Activated naive CD4-positive, alpha-beta T cell treated with Interleukin-2 at 50 U/mL for 16 hours (primary cell): ENCODE data around the gene GLIS1.

Experiments
- DNase-seq: peaks from one replicate; pipeline ENCODE4 v3.0.0-alpha.2; 2020

The GLIS1 gene

GRCh38 chr1:53588053-53588779 is 150.7 kb downstream of the GLIS1 start:
- DNase-seq, result no peak

GRCh38 chr1:53587252-53587988 is 151.5 kb downstream of the GLIS1 start:
- DNase-seq, result no peak

DNA sequence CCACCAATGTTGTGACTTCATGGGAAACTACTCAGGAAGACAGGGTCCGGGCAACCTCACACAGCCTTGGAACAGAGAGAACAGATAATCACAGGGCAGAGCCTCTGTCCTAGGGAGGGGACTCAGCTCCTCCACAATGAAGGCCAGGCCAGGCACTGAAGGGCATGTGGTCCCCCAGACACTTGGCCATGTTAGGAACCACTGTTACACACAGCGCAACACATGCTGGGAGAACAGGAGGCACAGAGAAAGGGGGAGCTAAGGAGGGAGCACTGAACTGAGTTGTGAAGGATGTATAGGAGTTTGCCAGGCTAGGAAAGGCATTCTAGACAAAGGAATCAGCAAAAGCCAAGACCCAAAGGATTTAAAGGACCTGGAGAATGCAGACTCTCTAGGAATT is 152.2 kb downstream of the GLIS1 start:
- DNase-seq, result no peak

GRCh38 chr1:53585565-53585964 is 153.4 kb downstream of the GLIS1 start:
- DNase-seq, result no peak

DNA sequence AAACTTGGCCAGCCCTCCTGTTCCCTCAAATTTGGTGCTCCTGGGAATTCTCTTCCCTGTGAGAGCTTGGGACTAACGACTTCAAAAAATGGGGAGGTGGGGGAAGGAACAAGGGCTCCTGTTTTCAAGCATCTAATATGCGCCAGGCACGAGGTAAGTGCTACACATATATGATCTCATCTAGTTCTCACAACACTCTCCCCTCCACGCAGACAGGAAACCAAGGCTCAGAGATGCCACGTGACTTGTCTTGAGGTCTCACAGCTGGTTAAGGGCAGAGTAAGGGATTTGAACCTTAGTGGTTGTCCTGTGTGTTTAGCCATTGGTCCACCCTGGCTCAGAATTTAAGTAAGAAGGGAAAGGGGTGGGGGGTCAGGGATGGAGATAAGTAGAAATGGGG is 153.8 kb downstream of the GLIS1 start:
- no peak for DNase-seq

DNA sequence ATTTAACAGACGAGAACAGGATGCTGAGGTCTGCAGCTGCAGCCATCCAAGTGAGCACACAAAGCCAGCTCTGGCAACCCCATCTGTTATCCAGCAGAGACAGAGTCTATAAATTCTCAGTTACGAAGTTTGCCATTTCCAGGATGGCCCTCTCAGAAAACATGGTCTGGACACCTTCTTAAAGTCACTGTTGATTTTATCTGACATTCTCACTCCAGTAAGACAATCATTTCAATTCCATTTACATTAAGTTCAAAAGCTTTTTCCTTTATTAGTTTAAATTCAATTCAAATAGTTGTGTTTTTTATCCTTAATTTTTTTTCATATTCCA is 154.2 kb downstream of the GLIS1 start:
- DNase-seq, result no peak

DNA sequence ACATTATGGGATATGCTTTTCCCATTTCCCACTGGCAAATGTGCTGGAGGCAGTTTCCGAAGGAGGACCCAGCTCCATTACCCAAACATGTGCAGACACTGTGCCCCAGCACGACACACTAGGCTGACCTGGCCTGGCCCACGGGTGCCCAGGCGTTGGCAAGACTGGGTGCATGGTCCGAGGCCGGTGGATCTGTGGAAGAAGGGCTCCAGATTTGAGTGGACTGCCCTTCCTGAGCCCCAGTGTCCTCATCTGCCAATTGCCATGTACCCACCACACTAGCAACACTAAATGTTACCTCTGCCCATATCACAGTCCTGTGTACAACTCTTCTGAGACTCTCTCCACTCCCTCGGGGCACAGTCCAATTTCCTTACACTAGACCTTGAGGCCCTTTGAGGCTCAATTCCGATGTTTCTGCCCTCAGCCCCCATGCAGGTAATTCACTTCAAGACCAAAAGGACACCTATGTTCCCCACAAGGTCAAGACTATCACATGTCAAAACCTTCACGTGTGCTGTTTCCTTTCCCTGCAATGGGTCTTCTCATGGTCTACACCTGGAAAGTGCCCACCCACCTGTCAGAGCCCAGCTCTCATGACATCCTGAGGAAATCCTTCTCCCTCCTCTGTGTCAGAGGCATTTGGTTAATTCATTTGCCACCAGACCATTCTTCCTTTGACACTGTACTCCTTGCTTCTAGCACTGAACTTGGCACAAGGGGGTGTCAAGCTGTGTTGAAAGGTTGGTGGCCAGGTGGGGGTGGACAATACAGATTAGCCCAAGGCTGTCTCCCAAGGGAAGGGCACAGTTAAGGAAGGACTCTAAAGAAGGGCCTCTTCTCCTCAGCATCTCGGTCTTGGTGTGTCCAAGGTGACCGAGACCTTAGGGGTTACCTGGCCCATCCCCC is 154.8 kb downstream of the GLIS1 start:
- DNase-seq, result no peak

GRCh38 chr1:53583021-53583867 is 155.7 kb downstream of the GLIS1 start:
- DNase-seq, result no peak

- DNase-seq, result no peak
These were observed 156.5 kb downstream of the GLIS1 start for GRCh38 chr1:53582211-53583020.

DNA sequence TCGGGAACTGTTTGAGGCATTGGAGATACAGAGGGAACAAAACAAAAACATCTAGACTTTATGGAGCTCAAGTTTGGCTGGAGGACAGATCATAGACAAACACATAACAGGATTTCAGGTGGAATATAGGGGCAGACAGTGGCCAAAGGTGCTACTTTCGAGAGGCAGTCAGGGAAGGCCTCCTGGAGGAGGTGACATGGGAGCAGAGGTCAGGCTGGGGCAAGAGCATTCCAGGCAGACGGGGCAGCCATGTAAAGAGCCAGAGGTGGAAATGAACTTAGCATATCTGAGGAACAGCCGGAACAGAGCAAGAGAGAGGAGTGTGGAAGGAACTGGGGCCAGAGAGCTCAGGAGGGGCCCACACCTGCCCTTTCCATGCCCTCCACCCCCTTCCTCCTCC is 157.5 kb downstream of the GLIS1 start:
- no peak for DNase-seq

GRCh38 chr1:53580739-53581475 is 158.1 kb downstream of the GLIS1 start:
- no peak for DNase-seq

DNA sequence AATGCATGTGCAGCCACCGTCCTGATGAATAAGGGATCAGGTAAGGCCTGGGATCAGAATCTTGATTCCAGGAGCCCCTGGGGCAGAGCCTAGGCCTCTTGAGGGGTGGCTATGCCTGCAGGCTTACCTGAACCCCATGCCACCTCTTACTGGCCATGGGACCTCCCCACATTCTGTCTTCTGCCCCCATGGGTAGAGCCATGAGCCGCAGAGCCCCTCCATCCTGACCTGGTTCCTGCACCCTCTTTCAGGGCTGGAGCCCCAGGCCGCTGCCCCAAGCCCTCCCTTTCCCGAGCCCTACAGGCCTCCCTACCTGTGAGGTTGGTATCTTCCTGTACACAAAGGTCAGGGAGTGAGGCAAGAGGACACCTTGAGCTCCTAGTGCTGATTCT is 159.0 kb downstream of the GLIS1 start:
- no peak for DNase-seq

DNA sequence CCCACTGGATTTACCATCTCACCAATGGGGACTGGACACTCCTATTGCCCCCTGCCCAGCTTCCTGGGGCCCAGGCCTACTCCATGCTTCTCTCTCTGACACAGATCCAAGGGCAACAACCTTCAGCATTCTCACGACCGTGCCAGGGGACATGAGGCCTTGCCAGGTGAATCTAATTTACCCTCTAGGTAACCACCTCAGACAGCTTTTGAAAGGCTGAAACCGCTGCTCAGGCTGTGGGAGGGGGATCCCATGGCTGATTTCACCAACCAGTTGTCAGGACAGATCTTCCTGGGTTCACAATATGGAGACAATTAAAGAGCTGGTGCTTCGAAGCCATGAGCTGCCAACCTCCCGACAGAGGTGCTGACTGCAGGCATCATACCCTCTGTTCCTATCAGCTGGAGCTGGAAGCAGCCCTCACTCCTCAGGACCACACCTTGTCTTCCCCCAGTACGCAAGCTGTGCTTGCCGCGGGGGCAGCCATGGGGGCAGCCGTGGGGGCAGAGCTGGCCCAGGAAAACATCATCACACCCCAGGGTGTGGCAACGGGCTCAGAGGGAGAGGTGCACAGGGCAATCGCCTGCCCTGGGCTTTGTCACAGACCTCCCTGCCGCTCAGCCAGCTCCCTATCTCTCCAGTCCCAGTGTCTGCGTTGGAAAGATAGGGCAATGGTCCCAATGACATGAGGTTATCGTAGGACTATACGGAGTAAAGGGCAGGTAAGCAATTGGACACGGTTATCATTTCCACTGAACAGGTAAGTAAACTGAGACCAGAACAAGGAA is 159.5 kb downstream of the GLIS1 start:
- DNase-seq, result no peak

- no peak for DNase-seq
These were observed 160.6 kb downstream of the GLIS1 start for GRCh38 chr1:53578358-53578757.

GRCh38 chr1:53577761-53578100 is 161.2 kb downstream of the GLIS1 start:
- DNase-seq, result no peak

- DNase-seq, result no peak
These were observed 161.9 kb downstream of the GLIS1 start for GRCh38 chr1:53576866-53577760.

DNA sequence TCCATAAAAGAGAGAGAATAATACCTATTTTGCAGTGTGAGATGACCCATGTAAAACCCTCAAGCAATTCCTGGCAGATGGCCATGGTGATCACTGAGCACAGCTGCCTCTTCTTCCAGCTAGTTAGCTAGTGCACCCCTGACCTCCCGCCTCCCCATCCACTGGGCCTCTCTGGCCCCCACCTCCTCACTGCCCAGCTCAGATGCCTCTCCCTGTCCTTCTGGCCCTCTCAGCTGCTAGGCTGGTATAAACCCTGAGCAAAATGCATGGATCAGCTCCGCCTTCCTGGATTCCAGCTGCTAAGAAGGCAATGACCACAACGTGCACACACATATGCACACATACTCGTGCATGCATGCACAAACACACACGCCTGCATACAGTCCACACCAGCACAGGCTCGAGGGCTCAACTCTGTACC is 162.6 kb downstream of the GLIS1 start:
- DNase-seq, result no peak

GRCh38 chr1:53575955-53576320 is 163.0 kb downstream of the GLIS1 start:
- no peak for DNase-seq
